ENCODE data around the gene NGLY1. TPM values are rescaled to one million over a fixed set of nuclear protein-coding genes. Genes with fewer than 3 reads are reported as not detected.

NGLY1 gene
- total RNA-seq, 2 experiments from 2014 or later: 46.0 to 46.2 TPM

DNA sequence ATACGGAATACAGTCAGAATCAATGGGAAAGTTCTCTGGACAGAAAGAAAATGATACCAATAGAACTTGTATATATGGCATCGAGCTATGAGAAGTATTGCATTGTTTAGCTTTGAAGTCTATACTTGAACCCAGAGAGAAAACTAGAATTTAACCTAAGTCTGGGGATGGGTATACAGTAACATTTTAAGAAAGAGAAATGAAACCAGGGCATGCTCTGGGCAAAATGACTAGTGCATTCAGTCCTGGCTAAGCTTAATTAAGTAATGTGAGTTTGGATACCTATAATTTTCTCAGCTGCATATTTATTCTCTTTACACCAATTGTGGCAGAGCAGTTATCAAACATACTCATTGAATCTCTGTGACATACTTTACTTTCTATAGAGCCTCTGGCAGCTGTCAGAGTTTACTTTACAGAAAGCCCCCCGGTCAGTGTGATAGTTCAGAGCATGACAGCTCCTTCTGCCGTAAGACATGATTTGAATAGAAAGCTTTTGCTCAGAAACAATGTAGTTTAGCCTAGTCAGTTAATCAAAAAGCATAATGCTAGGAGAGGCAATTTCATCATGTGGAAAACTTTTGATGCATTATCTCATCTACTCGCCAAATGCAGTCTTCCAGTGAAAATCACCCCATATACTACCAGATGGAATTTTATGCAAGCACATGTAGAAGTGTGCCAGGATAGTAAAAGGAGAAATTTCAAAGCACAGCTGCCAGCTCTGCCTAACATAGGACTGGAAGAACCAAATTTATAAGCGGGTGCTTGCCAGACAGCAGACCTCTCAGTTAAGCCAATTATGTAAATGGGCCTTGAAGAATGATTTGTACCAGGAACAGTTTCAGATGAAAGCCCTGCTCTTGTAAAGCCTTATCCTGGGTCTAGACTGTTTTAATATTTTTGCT, 47.4 kb upstream of the NGLY1 start:
- H3K9me3 ChIP-seq (ENCODE audit: control insufficient read depth in 1 of 2, insufficient read depth in 1 of 2, low read length in 2 of 2): no peaks in the 10 kb centered on the region
- TF ChIP-seq, protein P1, sequence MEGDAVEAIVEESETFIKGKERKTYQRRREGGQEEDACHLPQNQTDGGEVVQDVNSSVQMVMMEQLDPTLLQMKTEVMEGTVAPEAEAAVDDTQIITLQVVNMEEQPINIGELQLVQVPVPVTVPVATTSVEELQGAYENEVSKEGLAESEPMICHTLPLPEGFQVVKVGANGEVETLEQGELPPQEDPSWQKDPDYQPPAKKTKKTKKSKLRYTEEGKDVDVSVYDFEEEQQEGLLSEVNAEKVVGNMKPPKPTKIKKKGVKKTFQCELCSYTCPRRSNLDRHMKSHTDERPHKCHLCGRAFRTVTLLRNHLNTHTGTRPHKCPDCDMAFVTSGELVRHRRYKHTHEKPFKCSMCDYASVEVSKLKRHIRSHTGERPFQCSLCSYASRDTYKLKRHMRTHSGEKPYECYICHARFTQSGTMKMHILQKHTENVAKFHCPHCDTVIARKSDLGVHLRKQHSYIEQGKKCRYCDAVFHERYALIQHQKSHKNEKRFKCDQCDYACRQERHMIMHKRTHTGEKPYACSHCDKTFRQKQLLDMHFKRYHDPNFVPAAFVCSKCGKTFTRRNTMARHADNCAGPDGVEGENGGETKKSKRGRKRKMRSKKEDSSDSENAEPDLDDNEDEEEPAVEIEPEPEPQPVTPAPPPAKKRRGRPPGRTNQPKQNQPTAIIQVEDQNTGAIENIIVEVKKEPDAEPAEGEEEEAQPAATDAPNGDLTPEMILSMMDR (IDR thresholded peaks at IDR 0.05): no peak
- H3K27me3 ChIP-seq (ENCODE audit: control insufficient read depth in 1 of 2, insufficient read depth in 2 of 2, low read length in 2 of 2): no peaks in the 10 kb centered on the region
- ATAC-seq (ENCODE audit: poor library complexity) (no peak), DNase-seq (no peak)
- CTCF ChIA-PET: interaction anchor here (1.1 kb wide), 1 partner anchor 183 kb away, joined by 3 read pairs; no protein-coding TSS in a partner anchor
- H3K27ac Mint-ChIP-seq: no peak overlapping the region
- peaks cover 5% of the 10 kb centered on the region for H3K27me3 Mint-ChIP-seq
- H3K9me3 Mint-ChIP-seq: no peaks in the 10 kb centered on the region
- no peak overlapping the region for H3K4me3 Mint-ChIP-seq
- intact Hi-C loops (cut with DNase I, micrococcal nuclease): no loop called here
- no peak overlapping the region for H3K27ac ChIP-seq (ENCODE audit: low read depth in 1 of 2, low read length in 2 of 2)
- H3K4me1 ChIP-seq (ENCODE audit: insufficient read depth, low read length): peaks cover 7% of the 10 kb centered on the region
- POLR2A ChIA-PET: interaction anchor here (0.6 kb wide), 1 partner anchor 75 kb away, joined by 3 read pairs; no protein-coding TSS in a partner anchor
- peaks cover 11% of the 10 kb centered on the region for H3K4me1 Mint-ChIP-seq (ENCODE audit: low read depth)
- no peaks in the 10 kb centered on the region for H3K36me3 Mint-ChIP-seq (ENCODE audit: low read depth)
- H3K36me3 ChIP-seq (ENCODE audit: insufficient read depth, low read length): no peaks in the 10 kb centered on the region
- H3K4me3 ChIP-seq (ENCODE audit: low read length): no peak overlapping the region

DNA sequence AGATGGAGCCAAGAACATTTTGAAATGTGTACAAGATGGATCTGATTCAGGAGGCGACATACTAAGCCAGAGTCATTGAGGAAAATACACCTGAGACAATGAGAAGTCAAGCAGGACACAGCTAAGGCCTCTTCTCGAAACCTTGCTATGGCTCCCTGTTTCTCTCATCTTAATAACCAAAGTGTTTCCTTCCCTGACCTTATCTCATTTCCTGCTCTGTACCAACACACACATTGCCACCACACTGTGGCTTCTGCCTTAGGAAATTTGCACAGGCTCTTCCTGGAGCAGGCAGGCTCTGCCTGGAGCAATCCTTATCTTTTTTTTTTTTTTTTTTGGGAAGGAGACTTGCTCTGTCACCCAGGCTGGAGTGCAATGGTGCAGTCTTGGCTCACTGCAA, 43.3 kb upstream of the NGLY1 start:
- H3K27ac ChIP-seq (ENCODE audit: low read depth in 1 of 2, low read length in 2 of 2): no peak overlapping the region
- no peaks in the 10 kb centered on the region for H3K9me3 ChIP-seq (ENCODE audit: control insufficient read depth in 1 of 2, insufficient read depth in 1 of 2, low read length in 2 of 2)
- H3K4me3 Mint-ChIP-seq: no peak overlapping the region
- H3K36me3 ChIP-seq (ENCODE audit: insufficient read depth, low read length): no peaks in the 10 kb centered on the region
- ChIA-PET POLR2A (no interaction called here), CTCF (no interaction called here)
- no peak overlapping the region for H3K4me3 ChIP-seq (ENCODE audit: low read length)
- peaks cover 7% of the 10 kb centered on the region for H3K4me1 ChIP-seq (ENCODE audit: insufficient read depth, low read length)
- no peak for ATAC-seq (ENCODE audit: poor library complexity)
- peak in 1 of 14 experiments; percentile 26 for DNase-seq
- no peaks in the 10 kb centered on the region for H3K27me3 Mint-ChIP-seq
- no peaks in the 10 kb centered on the region for H3K36me3 Mint-ChIP-seq (ENCODE audit: low read depth)
- peaks cover 11% of the 10 kb centered on the region for H3K4me1 Mint-ChIP-seq (ENCODE audit: low read depth)
- no peak overlapping the region for H3K27ac Mint-ChIP-seq
- H3K27me3 ChIP-seq (ENCODE audit: control insufficient read depth in 1 of 2, insufficient read depth in 2 of 2, low read length in 2 of 2): no peaks in the 10 kb centered on the region
- H3K9me3 Mint-ChIP-seq: no peaks in the 10 kb centered on the region
- TF ChIP-seq, protein P1 (IDR thresholded peaks at IDR 0.05): no peak
- intact Hi-C loops (cut with DNase I, micrococcal nuclease): no loop called here

GRCh38 chr3:25823314-25823713, 40.1 kb upstream of the NGLY1 start:
- ChIA-PET POLR2A (interaction anchor here (0.8 kb wide), 1 partner anchor 14 kb away, joined by 3 read pairs; no protein-coding TSS in a partner anchor), CTCF (no interaction called here)
- H3K27me3 ChIP-seq (ENCODE audit: control insufficient read depth in 1 of 2, insufficient read depth in 2 of 2, low read length in 2 of 2): no peaks in the 10 kb centered on the region
- Mint-ChIP-seq H3K27ac (no peak overlapping the region), H3K4me1 (ENCODE audit: low read depth) (peaks cover 11% of the 10 kb centered on the region), H3K9me3 (no peaks in the 10 kb centered on the region), H3K27me3 (no peaks in the 10 kb centered on the region), H3K4me3 (no peak overlapping the region), H3K36me3 (ENCODE audit: low read depth) (no peaks in the 10 kb centered on the region)
- no peak overlapping the region for H3K4me3 ChIP-seq (ENCODE audit: low read length)
- no peak overlapping the region for H3K27ac ChIP-seq (ENCODE audit: low read depth in 1 of 2, low read length in 2 of 2)
- TF ChIP-seq, protein P1 (IDR thresholded peaks at IDR 0.05): no peak
- no peaks in the 10 kb centered on the region for H3K9me3 ChIP-seq (ENCODE audit: control insufficient read depth in 1 of 2, insufficient read depth in 1 of 2, low read length in 2 of 2)
- H3K36me3 ChIP-seq (ENCODE audit: insufficient read depth, low read length): no peaks in the 10 kb centered on the region
- ATAC-seq (ENCODE audit: poor library complexity): no peak
- intact Hi-C loops (cut with DNase I, micrococcal nuclease): no loop called here
- DNase-seq: no peak
- H3K4me1 ChIP-seq (ENCODE audit: insufficient read depth, low read length): peaks cover 7% of the 10 kb centered on the region

Measured in CD4-positive, alpha-beta T cell (primary cell).